BJ (cell line): ENCODE measurements around the gene CACNA1G. TPM values are rescaled to one million over a fixed set of nuclear protein-coding genes. Genes with fewer than 3 reads are reported as not detected.

ENCODE experiments used
- CTCF ChIA-PET: fragments of 350-600 bp; formaldehyde crosslinking; extraction: SDS; loops from one replicate; lab custom pipeline; 2021; ENCODE audit warnings: antibody characterized with exemption, inconsistent platforms; lab: Yijun Ruan, JAX
- POLR2A ChIA-PET: fragments of 300-600 bp; sonication (Branson Sonifier 250); formaldehyde crosslinking; extraction: SDS; loops from one replicate; lab custom pipeline; 2021; ENCODE audit warnings: antibody characterized with exemption; lab: Charles Lee
- DNase-seq: peaks from one replicate; pipeline ENCODE4 v3.0.0-alpha.2; 2011; ENCODE audit warnings: low read depth
- H3K27me3 ChIP-seq: 2 replicates; pipeline ENCODE4 v1.6.0; 2011; ENCODE audit warnings: low read length; ENCODE audit not compliant: control insufficient read depth, insufficient read depth
- H3K36me3 ChIP-seq: 2 replicates; pipeline ENCODE4 v1.5.1; 2011; ENCODE audit warnings: low read length; ENCODE audit not compliant: control insufficient read depth, insufficient read depth
- H3K4me3 ChIP-seq: 2 replicates; pipeline ENCODE4 v1.5.1; 2011; ENCODE audit warnings: low read depth, mild to moderate bottlenecking, control low read depth, low read length
- polyA plus RNA-seq: library from polyadenylated mRNA; depleted of rRNA; stranded (reverse); fragments of >200 nt; gene quantifications from 2 replicates; pipeline ENCODE4 v1.2.3, GENCODE V29; 2011
- TF ChIP-seq, protein P1 (sequence below): IDR thresholded peaks from 2 replicates; pipeline ENCODE4 v1.5.1; 2011; ENCODE audit warnings: low read depth, mild to moderate bottlenecking, control low read depth, inconsistent platforms, low read length, moderate library complexity; ENCODE audit not compliant: insufficient read depth

Gene CACNA1G
- polyA plus RNA-seq, 1 experiment = 0.02 TPM

DNA sequence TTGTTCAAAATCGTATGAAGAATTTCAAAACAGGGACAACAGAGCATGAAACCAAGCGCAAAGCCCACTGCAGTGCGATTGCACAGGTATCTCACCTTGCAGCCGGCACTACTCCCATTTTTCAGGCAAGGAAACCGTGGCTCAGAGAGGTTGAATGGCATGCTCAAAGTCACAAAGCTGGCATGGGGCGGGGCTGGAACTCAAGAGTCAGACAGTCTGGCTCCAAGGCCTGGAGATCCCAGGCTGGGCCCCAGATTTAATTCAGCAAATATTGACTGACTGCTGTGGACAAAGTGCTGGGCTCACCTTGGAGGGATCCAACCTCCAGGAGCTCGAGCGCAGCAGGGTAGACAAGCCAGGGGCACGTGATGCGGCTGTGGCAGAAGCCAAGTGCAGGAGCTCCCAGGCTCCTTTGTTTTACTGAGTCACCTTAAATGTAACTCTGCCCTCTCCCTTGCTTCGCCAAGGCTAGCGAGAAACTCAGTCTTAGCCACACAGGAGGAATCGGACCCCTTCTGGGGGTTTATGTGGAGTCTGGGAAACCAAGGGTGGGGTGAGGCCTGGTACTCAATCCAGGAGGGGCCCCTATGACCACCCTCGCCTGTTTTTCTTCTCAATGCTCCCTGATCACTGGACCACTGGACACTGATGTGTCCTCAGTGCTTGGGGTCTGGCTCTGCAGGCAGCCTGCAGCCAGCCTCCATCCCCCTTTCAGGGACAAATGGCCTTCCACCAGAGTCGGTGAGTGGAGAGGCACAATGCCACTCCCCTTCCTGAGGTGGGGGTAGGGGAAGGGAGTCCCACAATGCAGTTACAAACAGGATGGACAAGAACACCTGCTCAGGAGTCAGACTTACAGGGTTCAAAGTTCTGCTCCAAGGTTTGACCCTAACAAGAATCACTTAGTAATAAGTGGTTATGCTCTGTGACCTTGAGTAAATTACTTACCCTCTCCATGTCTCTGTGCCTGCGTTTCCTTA is 17.4 kb upstream of the CACNA1G start:
- DNase-seq = no peak
- no peaks in the 10 kb centered on the region for H3K36me3 ChIP-seq
- TF ChIP-seq, protein P1, sequence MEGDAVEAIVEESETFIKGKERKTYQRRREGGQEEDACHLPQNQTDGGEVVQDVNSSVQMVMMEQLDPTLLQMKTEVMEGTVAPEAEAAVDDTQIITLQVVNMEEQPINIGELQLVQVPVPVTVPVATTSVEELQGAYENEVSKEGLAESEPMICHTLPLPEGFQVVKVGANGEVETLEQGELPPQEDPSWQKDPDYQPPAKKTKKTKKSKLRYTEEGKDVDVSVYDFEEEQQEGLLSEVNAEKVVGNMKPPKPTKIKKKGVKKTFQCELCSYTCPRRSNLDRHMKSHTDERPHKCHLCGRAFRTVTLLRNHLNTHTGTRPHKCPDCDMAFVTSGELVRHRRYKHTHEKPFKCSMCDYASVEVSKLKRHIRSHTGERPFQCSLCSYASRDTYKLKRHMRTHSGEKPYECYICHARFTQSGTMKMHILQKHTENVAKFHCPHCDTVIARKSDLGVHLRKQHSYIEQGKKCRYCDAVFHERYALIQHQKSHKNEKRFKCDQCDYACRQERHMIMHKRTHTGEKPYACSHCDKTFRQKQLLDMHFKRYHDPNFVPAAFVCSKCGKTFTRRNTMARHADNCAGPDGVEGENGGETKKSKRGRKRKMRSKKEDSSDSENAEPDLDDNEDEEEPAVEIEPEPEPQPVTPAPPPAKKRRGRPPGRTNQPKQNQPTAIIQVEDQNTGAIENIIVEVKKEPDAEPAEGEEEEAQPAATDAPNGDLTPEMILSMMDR = no peak
- H3K27me3 ChIP-seq = no peaks in the 10 kb centered on the region
- no peak overlapping the region for H3K4me3 ChIP-seq
- ChIA-PET POLR2A (interaction anchor here (0.6 kb wide), 1 partner anchor 279 kb away, joined by 3 read pairs; no protein-coding TSS in a partner anchor), CTCF (interaction anchor here (0.8 to 4.1 kb wide), 17 partner anchors 8 to 299 kb away, joined by 3 to 21 read pairs (median 5); partner anchors contain the start of gene CACNA1G)

DNA sequence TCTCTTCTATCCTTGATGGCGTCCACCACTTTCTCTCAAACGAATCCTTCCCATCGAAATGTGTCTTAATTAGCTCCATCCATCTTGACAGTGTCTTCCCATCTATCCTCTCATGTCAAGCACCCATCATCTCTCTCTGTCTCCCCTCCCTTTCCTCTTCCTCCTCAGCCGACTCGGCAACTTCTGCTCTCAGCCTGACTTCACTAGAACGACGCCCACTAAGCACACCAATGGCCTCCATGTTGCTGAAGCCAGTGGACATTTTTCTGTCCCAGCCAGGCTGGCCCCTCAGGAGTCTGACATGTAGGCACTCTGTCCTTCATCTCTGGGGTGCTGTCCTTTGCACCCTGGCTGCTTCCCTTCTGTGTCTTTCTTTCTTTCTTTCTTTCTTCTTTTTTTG is 16.0 kb upstream of the CACNA1G start:
- CTCF ChIA-PET = interaction anchor here (0.8 to 4.1 kb wide), 5 partner anchors 18 to 160 kb away, joined by 3 to 21 read pairs (median 3); no protein-coding TSS in a partner anchor
- TF ChIP-seq, protein P1 = no peak
- Histone ChIP-seq H3K27me3 (no peaks in the 10 kb centered on the region), H3K4me3 (no peak overlapping the region), H3K36me3 (peaks cover 5% of the 10 kb centered on the region)
- POLR2A ChIA-PET = no interaction called here
- DNase-seq = no peak

DNA sequence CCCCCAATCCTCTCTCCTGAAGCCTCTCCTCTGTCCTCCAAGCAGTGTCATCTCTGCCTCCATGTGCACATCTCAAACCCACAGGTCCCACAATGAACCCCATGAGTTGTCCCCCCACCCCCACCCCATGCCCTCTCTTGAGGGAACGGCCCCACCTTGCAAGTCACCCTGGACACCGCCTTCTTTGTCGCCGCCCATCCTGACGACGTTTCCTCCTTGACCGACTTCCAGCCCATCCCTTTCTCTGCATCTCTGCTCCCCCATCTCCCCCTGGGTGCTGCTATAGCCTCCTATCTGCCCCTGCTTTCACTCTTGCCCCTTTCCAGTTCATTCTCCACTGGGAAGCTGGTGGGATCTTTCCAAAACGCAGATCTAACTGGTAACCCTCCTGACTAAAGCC is 15.2 kb upstream of the CACNA1G start:
- DNase-seq = no peak
- TF ChIP-seq, protein P1 = no peak
- Histone ChIP-seq H3K4me3 (no peak overlapping the region), H3K36me3 (peaks cover 10% of the 10 kb centered on the region), H3K27me3 (no peaks in the 10 kb centered on the region)
- CTCF ChIA-PET = interaction anchor here (0.6 to 8.2 kb wide), 5 partner anchors 66 to 297 kb away, joined by 3 to 186 read pairs (median 3); no protein-coding TSS in a partner anchor
- POLR2A ChIA-PET = no interaction called here

DNA sequence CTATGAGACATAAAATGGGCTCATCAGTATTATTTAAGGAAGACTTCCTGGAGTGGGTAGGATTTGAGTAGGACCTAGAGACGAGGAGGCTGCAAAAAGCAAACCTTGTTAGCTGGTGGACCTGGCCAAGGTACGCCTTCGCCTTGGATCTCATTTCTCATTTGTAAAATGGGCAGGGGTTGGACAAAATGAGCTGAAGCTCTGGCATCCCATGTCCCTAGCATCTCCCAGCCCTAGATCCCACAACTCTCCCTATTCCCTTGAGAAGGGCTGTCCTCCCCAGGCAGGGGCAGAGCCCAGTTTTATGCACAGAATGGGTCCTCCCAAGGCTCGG is 13.8 kb upstream of the CACNA1G start:
- H3K4me3 ChIP-seq = no peak overlapping the region
- POLR2A ChIA-PET = no interaction called here
- peaks cover 13% of the 10 kb centered on the region for H3K36me3 ChIP-seq

More for the DNA sequence above, 13.8 kb upstream of the CACNA1G start:
- DNase-seq = no peak
- H3K27me3 ChIP-seq = no peaks in the 10 kb centered on the region
- TF ChIP-seq, protein P1 = no peak
- CTCF ChIA-PET = interaction anchor here (0.6 to 8.2 kb wide), 14 partner anchors 13 to 409 kb away, joined by 3 to 186 read pairs (median 4); no protein-coding TSS in a partner anchor
